Trophoblast cell (in vitro differentiated cells and primary cell): ENCODE data around the gene PPP1R9B.
A peak's percentile ranks its signal among the peaks of the same experiment; 100 is the strongest.

Experiments
- DNase-seq, 2 donors: peaks; one replicate each; pipeline ENCODE4 v3.0.0-alpha.2; 2016
- H2AFZ ChIP-seq: 2 replicates; pipeline ENCODE4 v1.6.1; 2013; ENCODE audit warnings: low read length, moderate library complexity, mild to moderate bottlenecking; ENCODE audit not compliant: insufficient read depth, poor library complexity
- H2AK5ac ChIP-seq: 2 replicates; pipeline ENCODE4 v1.6.1; 2013; ENCODE audit warnings: mild to moderate bottlenecking, low read length
- H2BK120ac ChIP-seq: 2 replicates; pipeline ENCODE4 v1.6.1; 2013; ENCODE audit warnings: low read length, mild to moderate bottlenecking, moderate library complexity; ENCODE audit not compliant: insufficient read depth, poor library complexity
- H2BK12ac ChIP-seq: 2 replicates; pipeline ENCODE4 v1.6.1; 2013; ENCODE audit warnings: mild to moderate bottlenecking, low read length, moderate library complexity
- H2BK5ac ChIP-seq: 2 replicates; pipeline ENCODE4 v1.6.1; 2013; ENCODE audit warnings: low read length, low read depth, moderate library complexity, mild to moderate bottlenecking; ENCODE audit not compliant: poor library complexity
- H3K14ac ChIP-seq: 2 replicates; pipeline ENCODE4 v1.6.1; 2013; ENCODE audit warnings: mild to moderate bottlenecking, low read length
- H3K18ac ChIP-seq: 2 replicates; pipeline ENCODE4 v1.6.1; 2013; ENCODE audit warnings: mild to moderate bottlenecking, low read length
- H3K23ac ChIP-seq: 2 replicates; pipeline ENCODE4 v1.6.1; 2013; ENCODE audit warnings: low read length
- H3K27ac ChIP-seq: 2 replicates; pipeline ENCODE4 v1.5.1; 2013; ENCODE audit warnings: low read depth, mild to moderate bottlenecking, inconsistent platforms, low read length, moderate library complexity
- H3K27me3 ChIP-seq: 2 replicates; pipeline ENCODE4 v1.6.1; 2013; ENCODE audit warnings: inconsistent platforms, mild to moderate bottlenecking, low read length, moderate library complexity; ENCODE audit not compliant: insufficient read depth
- H3K36me3 ChIP-seq, 2 experiments: 1 replicate in 1 of 2; 2 replicates in 1 of 2; pipeline ENCODE4 v1.6.1; 2013; ENCODE audit warnings: low read length in 2 of 2, mild to moderate bottlenecking in 2 of 2, moderate library complexity in 1 of 2; ENCODE audit not compliant: insufficient read depth in 2 of 2, control insufficient read depth in 1 of 2
- H3K4ac ChIP-seq: 2 replicates; pipeline ENCODE4 v1.6.1; 2013; ENCODE audit warnings: low read depth, mild to moderate bottlenecking, low read length, moderate library complexity
- H3K4me1 ChIP-seq, 2 experiments: 1 replicate in 1 of 2; 2 replicates in 1 of 2; pipeline ENCODE4 v1.6.1; 2013; ENCODE audit warnings: low read length in 2 of 2, mild to moderate bottlenecking in 2 of 2, moderate library complexity in 1 of 2; ENCODE audit not compliant: insufficient read depth in 2 of 2, control insufficient read depth in 1 of 2
- H3K4me2 ChIP-seq: 2 replicates; pipeline ENCODE4 v1.6.1; 2013; ENCODE audit warnings: inconsistent platforms, mild to moderate bottlenecking, low read length, moderate library complexity
- H3K4me3 ChIP-seq: 2 replicates; pipeline ENCODE4 v1.5.1; 2013; ENCODE audit warnings: mild to moderate bottlenecking, low read depth, low read length, inconsistent platforms
- H3K79me1 ChIP-seq: one replicate; pipeline ENCODE4 v1.6.1; 2013; ENCODE audit warnings: low read length
- H3K79me2 ChIP-seq: 2 replicates; pipeline ENCODE4 v1.6.1; 2013; ENCODE audit warnings: low read length, mild to moderate bottlenecking; ENCODE audit not compliant: control insufficient read depth, insufficient read depth, poor library complexity
- H3K9ac ChIP-seq: 2 replicates; pipeline ENCODE4 v1.6.1; 2013; ENCODE audit warnings: mild to moderate bottlenecking, low read length
- H3K9me3 ChIP-seq: 2 replicates; pipeline ENCODE4 v1.6.1; 2013; ENCODE audit warnings: low read depth, mild to moderate bottlenecking, control low read depth, inconsistent platforms, low read length; ENCODE audit not compliant: insufficient read depth
- H4K12ac ChIP-seq: 2 replicates; pipeline ENCODE4 v1.6.1; 2013; ENCODE audit warnings: low read depth, mild to moderate bottlenecking, low read length, moderate library complexity
- H4K8ac ChIP-seq: 2 replicates; pipeline ENCODE4 v1.6.1; 2013; ENCODE audit warnings: low read depth, mild to moderate bottlenecking, low read length, moderate library complexity
- H4K91ac ChIP-seq: one replicate; pipeline ENCODE4 v1.6.1; 2013; ENCODE audit warnings: low read depth, mild to moderate bottlenecking, low read length, moderate library complexity
- WGBS: extraction: QIAGEN DNeasy Blood & Tissue Kit; methylation state at CpG from one replicate; pipeline ENCODE4 v1.1.7; 2013; ENCODE audit warnings: missing lambda C conversion rate; ENCODE audit not compliant: insufficient read length, insufficient coverage; ENCODE audit errors: extremely low coverage; 5-methylcytosine and 5-hydroxymethylcytosine counted together

PPP1R9B gene

GRCh38 chr17:50148226-50149090 is 2.0 kb downstream of the PPP1R9B start:
- Histone ChIP-seq H4K91ac (no peak overlapping the region), H3K36me3 (peaks cover 28 to 33% of the 10 kb centered on the region in 2 experiments), H3K9ac (no peak overlapping the region), H3K4me3 (peak overlapping the region; percentile 62), H3K4me2 (peak overlapping the region; percentile 95), H2AFZ (no peak overlapping the region), H3K79me2 (peaks cover 19% of the 10 kb centered on the region), H3K18ac (no peak overlapping the region), H4K8ac (no peak overlapping the region), H2BK120ac (no peak overlapping the region), H3K9me3 (no peaks in the 10 kb centered on the region), H2BK12ac (no peak overlapping the region), H4K12ac (no peak overlapping the region), H3K27ac (no peak overlapping the region), H3K4ac (peak overlapping the region; percentile 24), H3K14ac (no peak overlapping the region), H2AK5ac (no peak overlapping the region), H3K4me1 (peaks cover 15 to 27% of the 10 kb centered on the region in 2 experiments), H2BK5ac (no peak overlapping the region), H3K27me3 (no peaks in the 10 kb centered on the region), H3K23ac (no peak overlapping the region), H3K79me1 (peaks cover 23% of the 10 kb centered on the region)
- no CpG with 5 or more reads among the region's 25 CpGs for WGBS
- DNase-seq = peak; percentile 61 to 70

- no peak overlapping the region for H3K23ac ChIP-seq
- peaks cover 23% of the 10 kb centered on the region for H3K79me1 ChIP-seq
- no peak overlapping the region for H2BK12ac ChIP-seq
- H3K36me3 ChIP-seq = peaks cover 34 to 39% of the 10 kb centered on the region in 2 experiments
- H3K14ac ChIP-seq = no peak overlapping the region
- no peak overlapping the region for H4K91ac ChIP-seq
- peak in 1 of 2 donors; percentile 22 for DNase-seq
- H3K4ac ChIP-seq = no peak overlapping the region
- no peak overlapping the region for H2BK120ac ChIP-seq
- H2AFZ ChIP-seq = no peak overlapping the region
- no peaks in the 10 kb centered on the region for H3K27me3 ChIP-seq
- H3K9ac ChIP-seq = no peak overlapping the region
- no peak overlapping the region for H2BK5ac ChIP-seq
- H3K79me2 ChIP-seq = peaks cover 19% of the 10 kb centered on the region
- H4K12ac ChIP-seq = no peak overlapping the region
- no peak overlapping the region for H4K8ac ChIP-seq
- H3K9me3 ChIP-seq = no peaks in the 10 kb centered on the region
- H3K18ac ChIP-seq = no peak overlapping the region
- H3K4me2 ChIP-seq = peak overlapping the region; percentile 95
- no peak overlapping the region for H2AK5ac ChIP-seq
- H3K4me3 ChIP-seq = no peak overlapping the region
- no CpG with 5 or more reads among the region's 5 CpGs for WGBS
- no peak overlapping the region for H3K27ac ChIP-seq
- peaks cover 15 to 27% of the 10 kb centered on the region in 2 experiments for H3K4me1 ChIP-seq
Measured at GRCh38 chr17:50147841-50148225, 2.6 kb downstream of the PPP1R9B start.

- no peak overlapping the region for H4K12ac ChIP-seq
- H3K14ac ChIP-seq = no peak overlapping the region
- no peak overlapping the region for H2BK12ac ChIP-seq
- H3K9ac ChIP-seq = no peak overlapping the region
- peaks cover 19% of the 10 kb centered on the region for H3K79me1 ChIP-seq
- H3K27ac ChIP-seq = no peak overlapping the region
- no peak overlapping the region for H2AFZ ChIP-seq
- H3K9me3 ChIP-seq = no peaks in the 10 kb centered on the region
- H3K79me2 ChIP-seq = peaks cover 17% of the 10 kb centered on the region
- H2BK120ac ChIP-seq = no peak overlapping the region
- H4K8ac ChIP-seq = no peak overlapping the region
- H3K27me3 ChIP-seq = no peaks in the 10 kb centered on the region
- H3K4ac ChIP-seq = peak overlapping the region; percentile 12
- no peak overlapping the region for H3K23ac ChIP-seq
- H3K4me2 ChIP-seq = no peak overlapping the region
- H4K91ac ChIP-seq = no peak overlapping the region
- DNase-seq = no peak
- H3K4me1 ChIP-seq = peaks cover 11 to 24% of the 10 kb centered on the region in 2 experiments
- peaks cover 42 to 47% of the 10 kb centered on the region in 2 experiments for H3K36me3 ChIP-seq
- WGBS = no CpG with 5 or more reads among the region's 15 CpGs
- H2BK5ac ChIP-seq = no peak overlapping the region
- no peak overlapping the region for H3K18ac ChIP-seq
- H2AK5ac ChIP-seq = no peak overlapping the region
- no peak overlapping the region for H3K4me3 ChIP-seq
Measured at GRCh38 chr17:50146927-50147665, 3.4 kb downstream of the PPP1R9B start.

GRCh38 chr17:50146230-50146926 is 4.1 kb downstream of the PPP1R9B start:
- Histone ChIP-seq H2BK120ac (no peak overlapping the region), H3K27me3 (no peaks in the 10 kb centered on the region), H3K9ac (no peak overlapping the region), H3K18ac (no peak overlapping the region), H3K23ac (no peak overlapping the region), H4K8ac (no peak overlapping the region), H3K79me2 (peaks cover 16% of the 10 kb centered on the region), H3K4ac (no peak overlapping the region), H2BK12ac (no peak overlapping the region), H4K12ac (no peak overlapping the region), H2AFZ (no peak overlapping the region), H3K4me1 (peaks cover 7 to 22% of the 10 kb centered on the region in 2 experiments), H4K91ac (no peak overlapping the region), H2BK5ac (no peak overlapping the region), H2AK5ac (no peak overlapping the region), H3K27ac (no peak overlapping the region), H3K36me3 (peaks cover 47 to 52% of the 10 kb centered on the region in 2 experiments), H3K14ac (no peak overlapping the region), H3K79me1 (peaks cover 16% of the 10 kb centered on the region), H3K9me3 (no peaks in the 10 kb centered on the region), H3K4me3 (no peak overlapping the region), H3K4me2 (no peak overlapping the region)
- no peak for DNase-seq
- WGBS = no CpG with 5 or more reads among the region's 10 CpGs
